ENCODE data around the gene HADHB.

DNA sequence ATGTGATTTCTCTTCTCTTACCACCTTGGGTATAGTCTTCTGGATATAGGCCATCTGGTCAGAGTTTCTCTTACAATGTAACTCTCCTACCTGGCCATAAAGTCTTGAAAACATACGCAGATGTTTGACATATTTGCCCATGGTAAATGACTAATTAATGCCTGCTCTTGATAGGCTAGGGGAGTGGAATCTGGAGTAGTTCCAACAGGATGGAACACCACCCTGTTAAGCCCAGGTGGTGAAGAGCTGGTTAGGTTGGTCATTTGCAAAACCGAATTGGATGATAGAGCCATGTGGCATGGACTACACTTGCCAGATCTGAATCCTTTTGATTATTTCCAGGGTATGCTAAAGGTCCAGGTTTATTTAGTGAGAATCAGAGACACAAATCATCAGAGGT is 36.5 kb downstream of the HADHB start:
- no peak for TF ChIP-seq GATA3 (IDR thresholded peaks at IDR 0.05; ENCODE audit: low read depth, low read length)
- no peak for TF ChIP-seq GATA2 (IDR thresholded peaks at IDR 0.05; ENCODE audit: low read depth, low read length)
